Adrenal gland (tissue), 12 donors: Measurements from ENCODE around the gene ATP1A1. TPM values are rescaled to one million over a fixed set of nuclear protein-coding genes. Genes with fewer than 3 reads are reported as not detected.

Experiments
- DNase-seq, 7 donors: peaks; one replicate each; pipeline ENCODE4 v3.0.0-alpha.2; 2019 to 2020
- H3K27ac ChIP-seq, 5 donors: fragments of 200-600 bp; sonication (generic) in 4 of 5; 1 replicate in 3 of 5; 2 replicates in 2 of 5; pipeline versions ENCODE4 v1.5.1 to v1.8.0; 2016 to 2020; ENCODE audit warnings: mild to moderate bottlenecking in 1 of 5
- H3K27me3 ChIP-seq: fragments of 200-600 bp; 2 replicates; pipeline ENCODE4 v1.8.0; 2021
- H3K36me3 ChIP-seq, 2 donors: fragments of 200-600 bp; replicated peaks in 1 of 2; 1 replicate in 1 of 2; 2 replicates in 1 of 2; pipeline versions ENCODE4 v1.5.1 to v1.8.0; 2018 to 2022
- H3K4me1 ChIP-seq, 2 donors: fragments of 200-600 bp; replicated peaks in 1 of 2; 1 replicate in 1 of 2; 2 replicates in 1 of 2; pipeline versions ENCODE4 v1.5.1 to v1.8.0; 2018 to 2021
- H3K4me3 ChIP-seq, 4 donors: fragments of 200-600 bp; sonication (generic) in 3 of 4; one replicate each; pipeline ENCODE4 v1.5.1; 2016 to 2018
- H3K9me3 ChIP-seq, 3 donors: fragments of 200-600 bp; sonication (generic) in 1 of 3; replicated peaks in 1 of 3; 1 replicate in 2 of 3; 2 replicates in 1 of 3; pipeline versions ENCODE4 v1.5.1 to v1.8.0; 2016 to 2021
- CTCF ChIP-seq, 6 experiments: fragments of 450-650 bp in 4 of 6; fragments of 200-600 bp in 2 of 6; sonication (generic) in 1 of 6; IDR thresholded peaks; 1 replicate in 5 of 6; 2 replicates in 1 of 6; pipeline versions ENCODE4 v1.5.1 to v1.8.0; 2016 to 2021; ENCODE audit warnings: antibody characterized with exemption in 6 of 6, mild to moderate bottlenecking in 2 of 6, moderate library complexity in 1 of 6
- POLR2A ChIP-seq, 2 donors: fragments of 450-650 bp; IDR thresholded peaks; one replicate each; pipeline ENCODE4 v1.6.1; 2017; ENCODE audit warnings: antibody characterized with exemption in 2 of 2, mild to moderate bottlenecking in 2 of 2, moderate library complexity in 1 of 2
- WGBS, 4 donors: extraction: QIAGEN DNeasy Blood & Tissue Kit in 2 of 4; methylation state at CpG; one replicate each; pipeline versions ENCODE4 v1.1.5 to v1.1.7; 2013 to 2017; 5-methylcytosine and 5-hydroxymethylcytosine counted together
- intact Hi-C, 2 donors: fragments of 100-400 bp; cut with DNase I; formaldehyde crosslinking; loops; one replicate each; pipeline versions ENCODE4 v1.14.1 to v1.15.0; 2022 to 2023
- polyA plus RNA-seq, 3 donors: library from polyadenylated mRNA; stranded (reverse); fragments of 200-250 nt in 2 of 3; fragments of 350-450 nt in 1 of 3; fragmentation: Illumina TruSeq in 1 of 3; extraction: RNeasy Lipid Tissue Mini Kit (QIAGEN cat#74804) in 1 of 3; gene quantifications; one replicate each; pipeline ENCODE4 v1.2.3, GENCODE V29; 2013 to 2014
- total RNA-seq, 9 donors: library from RNA; depleted of rRNA in 4 of 9; stranded (reverse); fragments of >200 nt in 4 of 9; fragments of 120-200 nt in 1 of 9; fragmentation: NEBNext Ultra II Directional in 1 of 9; extraction: Animal tissue kit (Norgen Biotek cat#: 25700) in 1 of 9; gene quantifications; one replicate each; pipeline versions ENCODE4 v1.1.0 to v1.2.4, GENCODE V29; 2013 to 2023
- donor health status: healthy with polysubstance abuse.
- donor health status: Bipolar disorder and iron deficiency.
- donor health status: DM: yes; HTN: yes; CAD: no.
- donor health status: DM: no; HTN: no; CAD: no.
- donor health status: DM: no; HTN: no; CAD: no.
- donor health status: DM: yes; HTN: yes; CAD: no.

The ATP1A1 gene
- total and polyA plus RNA-seq, 12 donors, result 60.7 to 377 (median 222) TPM

GRCh38 chr1:116333171-116334014, 39.7 kb upstream of the ATP1A1 start:
- Histone ChIP-seq H3K27me3 (no peaks in the 10 kb centered on the region), H3K36me3 (no peaks in the 10 kb centered on the region), H3K4me1 (no peaks in the 10 kb centered on the region), H3K9me3 (no peaks in the 10 kb centered on the region), H3K4me3 (no peak overlapping the region), H3K27ac (no peak overlapping the region)
- 93 to 99% (median 94%) methylated on average over 5 of the region's 5 CpGs for WGBS, 4 donors
- DNase-seq, result no peak
- intact Hi-C loops, result no loop called here
- TF ChIP-seq CTCF (IDR thresholded peaks at IDR 0.05) (no peak), POLR2A (IDR thresholded peaks at IDR 0.05) (no peak)

- TF ChIP-seq POLR2A (IDR thresholded peaks at IDR 0.05) (no peak), CTCF (IDR thresholded peaks at IDR 0.05) (no peak)
- H3K9me3 ChIP-seq, result no peaks in the 10 kb centered on the region
- H3K4me3 ChIP-seq, result no peak overlapping the region
- no peaks in the 10 kb centered on the region for H3K27me3 ChIP-seq
- H3K27ac ChIP-seq, result no peak overlapping the region
- DNase-seq, result peak in 1 of 7 donors; percentile 60
- no peaks in the 10 kb centered on the region for H3K36me3 ChIP-seq
- H3K4me1 ChIP-seq, result no peaks in the 10 kb centered on the region
- WGBS, 4 donors, result 91 to 99% (median 93%) methylated on average over 2 of the region's 2 CpGs
- intact Hi-C loops, result no loop called here
These were observed 39.0 kb upstream of the ATP1A1 start for GRCh38 chr1:116334015-116334547.

- TF ChIP-seq CTCF (IDR thresholded peaks at IDR 0.05) (no peak), POLR2A (IDR thresholded peaks at IDR 0.05) (no peak)
- no peak for DNase-seq
- WGBS, 4 donors, result 69 to 77% (median 75%) methylated on average over 9 of the region's 9 CpGs
- Histone ChIP-seq H3K4me1 (no peaks in the 10 kb centered on the region), H3K36me3 (no peaks in the 10 kb centered on the region), H3K4me3 (no peak overlapping the region), H3K9me3 (no peaks in the 10 kb centered on the region), H3K27ac (no peak overlapping the region), H3K27me3 (no peaks in the 10 kb centered on the region)
- intact Hi-C loops, result no loop called here
These were observed 38.0 kb upstream of the ATP1A1 start for GRCh38 chr1:116334868-116335635.
